GM12878 (cell line): ENCODE measurements around the gene CTCFL.

ENCODE experiments used
- ATF7 ChIP-seq: fragments of 450-650 bp; IDR thresholded peaks from 2 replicates; pipeline ENCODE4 v1.6.1; 2016; ENCODE audit warnings: low read depth, mild to moderate bottlenecking
- MEF2A ChIP-seq: IDR thresholded peaks from 2 replicates; pipeline ENCODE4 v1.6.1; 2011; ENCODE audit warnings: low read depth, mild to moderate bottlenecking, low read length, moderate library complexity; ENCODE audit not compliant: insufficient read depth
- NR2F1 ChIP-seq: fragments of 450-650 bp; conservative IDR thresholded peaks from 2 replicates; pipeline ENCODE4 v1.6.1; 2017; ENCODE audit warnings: mild to moderate bottlenecking
- POLR2A ChIP-seq: IDR thresholded peaks from 2 replicates; pipeline ENCODE4 v1.6.1; 2011; ENCODE audit warnings: low read depth, mild to moderate bottlenecking, low read length
- RELA ChIP-seq: fragments of 450-650 bp; IDR thresholded peaks from 2 replicates; pipeline ENCODE4 v1.8.0; 2014; ENCODE audit warnings: borderline replicate concordance; ENCODE audit not compliant: partially characterized antibody
- STAT1 ChIP-seq: fragments of 450-650 bp; conservative IDR thresholded peaks from 2 replicates; pipeline ENCODE4 v1.6.1; 2014; ENCODE audit warnings: antibody characterized with exemption, mild to moderate bottlenecking
- TF ChIP-seq, protein P1 (sequence below), 3 experiments: IDR thresholded peaks in 2 of 3; conservative IDR thresholded peaks in 1 of 3; 2 replicates each; pipeline ENCODE4 v1.5.1; 2011; ENCODE audit warnings: low read depth in 3 of 3, low read length in 3 of 3, mild to moderate bottlenecking in 3 of 3, control low read depth in 2 of 3, moderate library complexity in 2 of 3, inconsistent platforms in 1 of 3, mixed read lengths in 1 of 3; ENCODE audit not compliant: control insufficient read depth in 2 of 3, insufficient read depth in 1 of 3; ENCODE audit errors: extremely low read depth in 1 of 3
- TF ChIP-seq, protein P2 (sequence below): IDR thresholded peaks from 2 replicates; pipeline ENCODE4 v1.6.1; 2011; ENCODE audit warnings: low read depth, low read length, improper control_type of control experiment, borderline replicate concordance

DNA sequence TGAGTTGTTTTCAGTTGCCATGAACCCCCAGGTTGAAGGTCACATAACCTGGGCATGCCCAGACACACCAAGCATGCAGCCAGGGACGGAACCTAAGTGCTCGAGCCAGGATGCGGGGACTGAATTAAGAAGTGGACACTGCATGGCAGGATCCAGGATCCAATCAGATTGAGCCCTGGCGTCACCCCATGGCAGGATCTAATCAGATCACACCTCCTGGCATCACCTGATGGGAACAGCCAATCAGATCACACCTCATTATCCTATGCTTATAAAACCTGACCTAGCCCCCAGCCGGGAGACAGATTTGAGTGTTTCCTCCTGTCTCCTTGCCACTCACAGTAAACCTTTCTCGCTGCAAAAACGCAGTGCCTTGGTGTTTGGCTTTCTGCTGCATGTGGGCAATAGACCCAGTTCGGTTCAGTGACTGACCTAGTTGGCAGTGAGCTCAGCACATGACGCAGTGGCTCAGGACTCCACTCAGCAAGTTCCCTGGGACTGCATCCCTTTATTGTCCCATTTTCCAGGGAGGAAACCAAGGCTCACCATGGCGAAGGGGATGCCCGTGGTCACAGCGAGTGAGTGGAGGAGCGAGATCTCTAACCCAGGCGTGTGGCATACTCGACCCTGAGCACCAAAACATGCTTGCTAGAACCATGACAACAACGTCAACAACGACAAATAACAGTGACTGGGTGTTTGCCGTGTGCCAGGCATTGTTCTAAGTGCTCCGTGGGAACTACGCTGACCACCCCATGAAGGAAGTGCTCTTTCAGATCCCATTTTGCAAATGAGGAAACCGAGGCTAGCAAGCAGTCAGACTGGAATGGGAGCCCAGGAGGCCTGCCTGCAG lies 67.5 kb downstream of the CTCFL start:
- TF ChIP-seq, protein P1, sequence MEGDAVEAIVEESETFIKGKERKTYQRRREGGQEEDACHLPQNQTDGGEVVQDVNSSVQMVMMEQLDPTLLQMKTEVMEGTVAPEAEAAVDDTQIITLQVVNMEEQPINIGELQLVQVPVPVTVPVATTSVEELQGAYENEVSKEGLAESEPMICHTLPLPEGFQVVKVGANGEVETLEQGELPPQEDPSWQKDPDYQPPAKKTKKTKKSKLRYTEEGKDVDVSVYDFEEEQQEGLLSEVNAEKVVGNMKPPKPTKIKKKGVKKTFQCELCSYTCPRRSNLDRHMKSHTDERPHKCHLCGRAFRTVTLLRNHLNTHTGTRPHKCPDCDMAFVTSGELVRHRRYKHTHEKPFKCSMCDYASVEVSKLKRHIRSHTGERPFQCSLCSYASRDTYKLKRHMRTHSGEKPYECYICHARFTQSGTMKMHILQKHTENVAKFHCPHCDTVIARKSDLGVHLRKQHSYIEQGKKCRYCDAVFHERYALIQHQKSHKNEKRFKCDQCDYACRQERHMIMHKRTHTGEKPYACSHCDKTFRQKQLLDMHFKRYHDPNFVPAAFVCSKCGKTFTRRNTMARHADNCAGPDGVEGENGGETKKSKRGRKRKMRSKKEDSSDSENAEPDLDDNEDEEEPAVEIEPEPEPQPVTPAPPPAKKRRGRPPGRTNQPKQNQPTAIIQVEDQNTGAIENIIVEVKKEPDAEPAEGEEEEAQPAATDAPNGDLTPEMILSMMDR (IDR thresholded peaks at IDR 0.05 in 2 of 3, conservative IDR thresholded peaks at IDR 0.05 in 1 of 3; ENCODE audit: control insufficient read depth in 2 of 3, extremely low read depth in 1 of 3, insufficient read depth in 1 of 3, low read depth in 3 of 3, low read length in 3 of 3), result no peak
- no peak for TF ChIP-seq NR2F1
- no peak for TF ChIP-seq POLR2A
- no peak for TF ChIP-seq RELA
- no peak for TF ChIP-seq ATF7
- TF ChIP-seq STAT1, result no peak
- TF ChIP-seq MEF2A, result no peak
- TF ChIP-seq, protein P2, sequence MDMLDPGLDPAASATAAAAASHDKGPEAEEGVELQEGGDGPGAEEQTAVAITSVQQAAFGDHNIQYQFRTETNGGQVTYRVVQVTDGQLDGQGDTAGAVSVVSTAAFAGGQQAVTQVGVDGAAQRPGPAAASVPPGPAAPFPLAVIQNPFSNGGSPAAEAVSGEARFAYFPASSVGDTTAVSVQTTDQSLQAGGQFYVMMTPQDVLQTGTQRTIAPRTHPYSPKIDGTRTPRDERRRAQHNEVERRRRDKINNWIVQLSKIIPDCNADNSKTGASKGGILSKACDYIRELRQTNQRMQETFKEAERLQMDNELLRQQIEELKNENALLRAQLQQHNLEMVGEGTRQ, result no peak
